Breast epithelium (tissue), 4 donors: ENCODE results near the gene FBXL13. TPM values are rescaled to one million over a fixed set of nuclear protein-coding genes. Genes with fewer than 3 reads are reported as not detected.
"Not testable (repeated sequence)": the region's sequence is repeated elsewhere in the genome, so short reads cannot be mapped to it uniquely, and the experiment has no call there.

ENCODE experiments used
- DNase-seq, 2 donors: peaks; one replicate each; pipeline ENCODE4 v3.0.0-alpha.2; 2019; ENCODE audit warnings: low spot score in 2 of 2
- H3K27ac ChIP-seq, 2 donors: fragments of 200-600 bp; sonication (generic) in 1 of 2; one replicate each; pipeline ENCODE4 v1.5.1; 2016 to 2019; ENCODE audit warnings: mild to moderate bottlenecking in 1 of 2
- H3K27me3 ChIP-seq, 2 donors: fragments of 200-600 bp; sonication (generic) in 1 of 2; one replicate each; pipeline versions ENCODE4 v1.5.1 to v1.6.0; 2017 to 2019; ENCODE audit warnings: control low read depth in 1 of 2, mild to moderate bottlenecking in 1 of 2
- H3K36me3 ChIP-seq: fragments of 200-600 bp; one replicate; pipeline ENCODE4 v1.5.1; 2019
- H3K4me1 ChIP-seq, 2 donors: fragments of 200-600 bp; sonication (generic); one replicate each; pipeline ENCODE4 v1.5.1; 2016 to 2019; ENCODE audit warnings: control low read depth in 1 of 2
- H3K4me3 ChIP-seq, 3 donors: fragments of 200-600 bp; sonication (generic); 1 replicate in 2 of 3; 2 replicates in 1 of 3; pipeline ENCODE4 v1.5.1; 2016 to 2019; ENCODE audit warnings: mild to moderate bottlenecking in 3 of 3, moderate library complexity in 2 of 3
- H3K9me3 ChIP-seq, 2 donors: fragments of 200-600 bp; sonication (generic) in 1 of 2; one replicate each; pipeline ENCODE4 v1.5.1; 2016 to 2019; ENCODE audit warnings: control low read depth in 1 of 2
- POLR2A ChIP-seq: fragments of 450-650 bp; IDR thresholded peaks from one replicate; pipeline ENCODE4 v1.6.1; 2016; ENCODE audit warnings: antibody characterized with exemption, mild to moderate bottlenecking, moderate library complexity
- POLR2AphosphoS5 ChIP-seq, 3 donors: sonication (generic); formaldehyde crosslinking; IDR thresholded peaks; one replicate each; pipeline ENCODE4 v1.6.1; 2017; ENCODE audit warnings: antibody characterized with exemption in 3 of 3
- intact Hi-C: fragments of 100-400 bp; cut with DNase I; formaldehyde crosslinking; loops from one replicate; pipeline ENCODE4 v1.15.1; 2023; ENCODE audit warnings: low total_unique reads
- total RNA-seq, 3 donors: library from RNA; depleted of rRNA; stranded (reverse); fragments of >200 nt; gene quantifications; one replicate each; pipeline ENCODE4 v1.1.0, GENCODE V29; 2016
- TF ChIP-seq, protein P1 (sequence below), 3 donors: fragments of 450-650 bp; IDR thresholded peaks; one replicate each; pipeline ENCODE4 v1.5.1; 2016 to 2017; ENCODE audit warnings: antibody characterized with exemption in 3 of 3, mild to moderate bottlenecking in 3 of 3, moderate library complexity in 3 of 3

FBXL13 gene
- total RNA-seq, 3 donors from 2014 or later, result 1.1 to 4.2 (median 3.3) TPM

DNA sequence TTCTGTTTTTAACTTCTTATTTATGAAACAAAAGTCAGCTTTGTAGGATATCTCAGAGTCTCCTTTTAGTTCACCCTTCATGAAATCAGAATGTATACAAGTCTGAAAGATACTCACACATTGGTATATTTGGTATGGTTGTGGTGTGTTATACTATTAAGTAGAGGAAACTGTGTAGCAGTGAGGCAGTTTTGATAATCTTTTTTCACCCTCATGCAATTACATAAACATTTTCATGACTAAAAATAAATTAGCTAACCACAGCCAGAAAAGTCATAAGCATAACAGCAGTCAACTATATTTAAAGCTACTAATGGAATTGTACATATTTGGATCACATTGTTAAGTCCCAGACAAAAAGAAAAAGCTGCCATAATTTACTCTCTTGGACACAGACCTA lies 263.7 kb downstream of the FBXL13 start:
- TF ChIP-seq, protein P1, sequence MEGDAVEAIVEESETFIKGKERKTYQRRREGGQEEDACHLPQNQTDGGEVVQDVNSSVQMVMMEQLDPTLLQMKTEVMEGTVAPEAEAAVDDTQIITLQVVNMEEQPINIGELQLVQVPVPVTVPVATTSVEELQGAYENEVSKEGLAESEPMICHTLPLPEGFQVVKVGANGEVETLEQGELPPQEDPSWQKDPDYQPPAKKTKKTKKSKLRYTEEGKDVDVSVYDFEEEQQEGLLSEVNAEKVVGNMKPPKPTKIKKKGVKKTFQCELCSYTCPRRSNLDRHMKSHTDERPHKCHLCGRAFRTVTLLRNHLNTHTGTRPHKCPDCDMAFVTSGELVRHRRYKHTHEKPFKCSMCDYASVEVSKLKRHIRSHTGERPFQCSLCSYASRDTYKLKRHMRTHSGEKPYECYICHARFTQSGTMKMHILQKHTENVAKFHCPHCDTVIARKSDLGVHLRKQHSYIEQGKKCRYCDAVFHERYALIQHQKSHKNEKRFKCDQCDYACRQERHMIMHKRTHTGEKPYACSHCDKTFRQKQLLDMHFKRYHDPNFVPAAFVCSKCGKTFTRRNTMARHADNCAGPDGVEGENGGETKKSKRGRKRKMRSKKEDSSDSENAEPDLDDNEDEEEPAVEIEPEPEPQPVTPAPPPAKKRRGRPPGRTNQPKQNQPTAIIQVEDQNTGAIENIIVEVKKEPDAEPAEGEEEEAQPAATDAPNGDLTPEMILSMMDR (IDR thresholded peaks at IDR 0.05), result no peak
- TF ChIP-seq POLR2AphosphoS5 (IDR thresholded peaks at IDR 0.05) (no peak), POLR2A (no peak)
- no peaks in the 10 kb centered on the region for H3K27me3 ChIP-seq
- H3K36me3 ChIP-seq, result no peaks in the 10 kb centered on the region
- intact Hi-C loops, result no loop called here
- no peak overlapping the region for H3K27ac ChIP-seq
- DNase-seq, result no peak
- no peaks in the 10 kb centered on the region for H3K9me3 ChIP-seq
- no peaks in the 10 kb centered on the region for H3K4me1 ChIP-seq
- no peak overlapping the region for H3K4me3 ChIP-seq

DNA sequence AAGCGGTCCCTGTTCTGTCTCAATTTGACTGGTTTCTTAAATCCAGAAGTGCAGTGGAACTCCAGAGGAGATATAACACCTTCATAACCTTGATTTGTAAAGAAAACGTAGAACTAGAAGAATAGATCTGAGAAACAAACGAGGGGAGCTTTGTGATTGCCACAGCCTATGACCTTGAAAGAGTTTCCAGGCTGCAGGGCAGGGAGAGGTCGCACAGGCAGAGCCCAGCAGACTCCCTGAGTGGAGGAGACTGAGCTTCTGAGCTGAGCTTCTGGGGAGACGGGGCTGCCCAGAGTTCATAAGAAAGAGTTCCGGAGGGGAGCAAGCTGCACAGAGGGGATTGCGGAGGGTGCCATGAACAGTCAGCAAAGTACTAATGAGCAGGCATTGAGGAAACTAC lies 268.0 kb downstream of the FBXL13 start:
- no peaks in the 10 kb centered on the region for H3K4me1 ChIP-seq
- H3K4me3 ChIP-seq, result no peak overlapping the region
- no peak for TF ChIP-seq POLR2AphosphoS5 (IDR thresholded peaks at IDR 0.05)
- TF ChIP-seq, protein P1 (IDR thresholded peaks at IDR 0.05), result no peak
- no peak for TF ChIP-seq POLR2A
- no peak for DNase-seq
- no peaks in the 10 kb centered on the region for H3K27me3 ChIP-seq
- no peak overlapping the region for H3K27ac ChIP-seq
- intact Hi-C loops, result no loop called here
- no peaks in the 10 kb centered on the region for H3K9me3 ChIP-seq
- H3K36me3 ChIP-seq, result no peaks in the 10 kb centered on the region

DNA sequence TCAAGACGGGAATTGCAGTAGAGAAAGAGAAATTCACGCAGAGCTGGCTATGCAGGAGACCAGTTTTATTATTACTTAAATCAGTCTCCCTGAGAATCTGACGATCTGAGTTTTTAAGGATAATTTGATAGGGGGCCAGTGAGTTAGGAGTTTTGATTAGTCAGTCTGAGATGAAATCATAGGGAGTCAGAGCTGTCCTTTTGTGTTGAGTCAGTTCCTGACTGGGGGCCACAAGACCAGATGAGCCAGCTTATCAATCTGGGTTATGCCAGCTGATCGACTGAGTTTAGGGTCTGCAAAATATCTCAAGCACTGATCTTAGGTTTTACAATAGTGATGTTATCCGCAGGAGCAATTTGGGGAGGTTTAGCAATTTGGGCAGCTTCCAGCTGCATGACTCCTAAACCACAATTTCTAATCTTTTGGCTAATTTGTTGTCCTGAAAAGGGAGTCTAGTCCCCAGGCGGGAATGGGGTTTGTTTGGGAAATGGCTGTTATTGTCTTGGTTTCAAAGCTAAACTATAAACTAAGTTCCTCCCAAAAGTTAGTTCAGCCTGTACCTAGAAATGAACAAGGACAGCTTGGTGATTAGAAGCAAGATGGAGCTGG lies 278.5 kb downstream of the FBXL13 start:
- H3K4me1 ChIP-seq, H3K27me3 ChIP-seq, H3K4me3 ChIP-seq, H3K27ac ChIP-seq, intact Hi-C loops, H3K9me3 ChIP-seq, H3K36me3 ChIP-seq, DNase-seq: not testable (repeated sequence)

DNA sequence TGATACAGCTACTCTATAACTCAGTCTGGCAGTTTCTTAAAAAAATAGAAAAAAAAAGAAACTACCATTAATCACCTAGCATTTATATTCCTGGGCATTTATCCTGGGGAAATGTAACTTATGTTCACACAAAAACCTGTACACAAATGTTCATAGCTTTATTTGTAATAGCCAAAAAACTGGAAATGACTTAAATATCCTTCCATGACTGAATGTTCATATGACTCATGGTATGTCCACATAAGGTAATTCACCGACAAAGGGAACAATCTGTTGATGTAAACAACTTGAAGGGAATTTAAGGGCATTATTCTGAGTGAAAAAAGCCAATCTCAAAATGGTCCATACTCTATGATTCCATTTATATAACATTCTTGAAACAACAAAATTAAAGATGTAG lies 280.0 kb downstream of the FBXL13 start:
- H3K27me3 ChIP-seq, intact Hi-C loops, H3K36me3 ChIP-seq, H3K4me1 ChIP-seq, H3K9me3 ChIP-seq, H3K4me3 ChIP-seq, H3K27ac ChIP-seq, DNase-seq: not testable (repeated sequence)

DNA sequence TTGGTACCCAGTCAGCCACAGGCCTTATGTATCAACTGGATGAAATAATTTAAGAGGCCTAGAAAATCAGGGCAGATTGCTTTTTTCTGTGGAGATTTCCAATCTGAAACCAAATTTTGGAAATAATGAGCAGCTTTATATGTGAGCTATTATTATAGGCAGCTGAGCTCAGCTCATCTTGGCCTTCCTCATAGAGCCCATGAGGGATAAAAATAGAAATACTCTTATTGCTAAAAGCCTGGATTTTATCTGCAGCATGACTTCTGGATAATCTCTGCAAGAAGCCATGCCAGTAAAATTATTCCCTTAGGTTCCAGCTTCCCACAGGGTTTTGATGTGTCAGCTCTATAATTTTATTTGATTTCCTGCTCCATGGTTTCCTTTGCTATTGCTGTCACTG lies 282.8 kb downstream of the FBXL13 start:
- H3K4me1 ChIP-seq, H3K9me3 ChIP-seq, DNase-seq, H3K36me3 ChIP-seq, H3K27ac ChIP-seq, H3K4me3 ChIP-seq, intact Hi-C loops, H3K27me3 ChIP-seq: not testable (repeated sequence)

DNA sequence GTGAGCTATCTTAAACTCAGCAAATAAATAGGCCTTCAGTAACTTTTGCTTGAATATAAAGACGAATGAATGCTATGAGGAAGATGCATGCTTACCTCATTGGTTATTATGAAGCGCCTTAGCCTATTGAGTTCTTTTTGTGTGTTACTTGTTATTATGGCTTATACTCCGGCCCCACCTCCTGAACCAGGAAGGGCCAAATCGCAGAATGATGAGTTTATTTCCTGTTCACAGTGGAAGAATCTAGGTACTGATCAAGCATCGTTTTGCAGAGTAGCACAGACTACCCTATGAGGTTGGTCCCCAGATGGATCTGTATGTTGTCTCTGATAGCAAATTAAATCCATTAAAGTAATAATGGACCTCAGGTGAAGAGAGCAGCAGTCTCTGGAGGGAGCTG lies 283.2 kb downstream of the FBXL13 start:
- H3K27me3 ChIP-seq, H3K36me3 ChIP-seq, intact Hi-C loops, H3K4me3 ChIP-seq, H3K4me1 ChIP-seq, DNase-seq, H3K9me3 ChIP-seq, H3K27ac ChIP-seq: not testable (repeated sequence)

DNA sequence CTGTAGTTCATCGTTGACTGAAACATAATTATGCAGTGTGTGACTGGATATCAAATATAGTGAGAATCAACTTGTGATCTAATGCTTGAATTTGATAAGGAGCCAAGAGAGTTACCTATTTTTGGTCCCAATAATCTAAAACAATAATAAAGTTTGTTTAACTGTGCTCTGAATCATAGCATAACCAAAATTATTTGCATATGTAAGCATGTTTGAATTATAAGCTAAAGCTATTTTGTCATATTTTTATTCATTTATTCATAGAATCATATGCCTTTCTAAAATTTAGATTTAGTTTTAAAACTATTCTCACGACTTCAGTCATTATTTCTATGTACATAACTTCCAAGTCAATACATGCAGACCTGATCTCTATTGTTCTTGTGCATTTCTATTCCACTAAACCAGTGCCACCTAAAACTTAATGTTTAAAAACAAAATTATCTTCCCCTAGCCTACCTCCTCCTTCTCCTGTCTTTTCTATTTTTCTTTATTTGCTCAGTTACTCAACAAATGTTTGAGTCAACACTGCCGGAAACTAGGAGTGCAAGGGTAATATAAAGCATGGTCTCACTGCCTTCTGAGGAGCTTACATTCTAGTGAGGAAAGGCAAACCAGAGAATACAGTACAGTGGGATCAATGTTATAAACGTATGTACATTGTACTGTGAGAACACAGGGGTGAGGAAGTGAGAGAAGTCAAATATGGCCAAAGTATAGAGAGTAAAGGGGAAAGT lies 284.1 kb downstream of the FBXL13 start:
- H3K27me3 ChIP-seq, H3K9me3 ChIP-seq, intact Hi-C loops, H3K27ac ChIP-seq, H3K4me1 ChIP-seq, H3K36me3 ChIP-seq, H3K4me3 ChIP-seq, DNase-seq: not testable (repeated sequence)

DNA sequence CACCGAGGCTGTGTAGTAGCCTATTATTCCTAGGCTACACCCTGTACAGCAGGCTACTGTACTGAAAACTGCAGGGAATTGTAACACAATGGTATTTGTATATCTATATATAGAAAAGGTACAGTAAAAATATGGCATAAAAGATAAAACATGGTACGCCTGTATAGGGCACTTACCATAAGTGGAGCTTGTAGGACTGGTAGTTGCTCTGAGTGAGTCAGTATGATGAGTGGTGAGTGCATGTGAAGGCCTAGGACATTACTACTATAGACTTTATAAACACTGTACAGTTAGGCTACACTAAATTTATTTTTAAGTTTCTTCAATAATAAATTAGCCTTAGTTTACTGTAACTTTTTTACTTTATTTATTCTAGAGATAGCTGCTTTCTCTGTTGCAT lies 285.8 kb downstream of the FBXL13 start:
- DNase-seq, H3K36me3 ChIP-seq, H3K27me3 ChIP-seq, H3K4me1 ChIP-seq, H3K9me3 ChIP-seq, intact Hi-C loops, H3K4me3 ChIP-seq, H3K27ac ChIP-seq: not testable (repeated sequence)

DNA sequence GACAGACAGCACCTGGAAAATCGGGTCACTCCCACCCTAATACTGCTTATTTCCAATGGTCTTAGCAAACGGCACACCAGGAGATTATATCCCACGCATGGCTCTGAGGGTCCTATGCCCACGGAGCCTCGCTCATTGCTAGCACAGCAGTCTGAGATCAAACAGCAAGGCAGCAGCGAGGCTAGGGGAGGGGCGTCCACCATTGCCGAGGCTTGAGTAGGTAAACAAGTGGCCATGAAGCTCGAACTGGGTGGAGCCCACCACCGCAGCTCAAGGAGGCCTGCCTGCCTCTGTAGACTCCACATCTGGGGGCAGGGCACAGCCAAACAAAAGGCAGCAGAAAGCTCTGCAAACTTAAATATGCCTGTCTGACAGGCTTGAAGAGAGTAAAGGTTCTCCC lies 293.7 kb downstream of the FBXL13 start:
- DNase-seq, H3K27ac ChIP-seq, H3K4me3 ChIP-seq, H3K9me3 ChIP-seq, H3K27me3 ChIP-seq, H3K36me3 ChIP-seq, H3K4me1 ChIP-seq, intact Hi-C loops: not testable (repeated sequence)

DNA sequence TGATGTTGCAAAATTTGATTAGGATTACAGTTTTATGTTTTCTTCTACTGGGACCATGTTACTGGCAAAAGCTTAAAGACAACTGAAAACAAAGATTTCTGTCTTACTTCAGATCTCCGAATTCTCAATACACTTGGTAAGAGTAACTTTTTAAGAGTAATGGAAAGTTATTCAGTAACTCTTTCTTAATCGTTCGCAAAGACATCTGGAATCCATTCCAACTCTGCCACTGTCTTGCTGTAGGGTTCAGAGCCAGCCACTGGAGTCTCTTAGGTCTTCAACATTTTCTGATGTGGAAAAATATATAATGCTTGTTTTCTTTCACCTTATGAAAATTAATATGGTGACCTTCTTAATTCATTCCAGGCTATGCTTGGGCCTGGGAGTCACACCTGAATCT lies 295.9 kb downstream of the FBXL13 start:
- DNase-seq, intact Hi-C loops, H3K4me1 ChIP-seq, H3K27ac ChIP-seq, H3K27me3 ChIP-seq, H3K9me3 ChIP-seq, H3K36me3 ChIP-seq, H3K4me3 ChIP-seq: not testable (repeated sequence)

DNA sequence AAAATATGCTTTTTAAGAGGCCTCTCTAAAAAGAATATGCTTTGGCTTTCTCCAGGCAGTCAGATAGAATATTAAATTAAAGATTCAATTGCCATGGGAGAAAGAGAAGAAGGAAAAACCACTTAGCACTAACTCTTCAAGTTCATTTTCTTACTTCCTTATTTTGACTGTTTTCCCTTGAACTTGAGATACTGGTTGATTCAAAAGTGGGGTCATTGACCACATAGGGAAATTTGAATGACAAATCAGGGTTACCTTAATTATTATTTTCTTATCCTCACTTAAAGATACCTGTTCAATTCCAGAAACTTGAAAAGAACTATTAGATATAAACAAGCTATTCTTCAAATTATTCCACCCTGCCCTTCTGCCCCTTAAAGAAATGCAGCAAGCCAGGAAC lies 298.4 kb downstream of the FBXL13 start:
- H3K4me3 ChIP-seq, H3K4me1 ChIP-seq, H3K27me3 ChIP-seq, H3K9me3 ChIP-seq, intact Hi-C loops, H3K27ac ChIP-seq, H3K36me3 ChIP-seq, DNase-seq: not testable (repeated sequence)
